Activated CD8-positive, alpha-beta memory T cell treated with anti-CD3 and anti-CD28 coated beads for 48 hours (primary cell): Measurements from ENCODE around the gene UBAC2.

Experiments used
- DNase-seq, 3 experiments: peaks; one replicate each; pipeline ENCODE4 v3.0.0-alpha.2; 2020; ENCODE audit warnings: low read depth in 2 of 3, low spot score in 2 of 3

Gene UBAC2

DNA sequence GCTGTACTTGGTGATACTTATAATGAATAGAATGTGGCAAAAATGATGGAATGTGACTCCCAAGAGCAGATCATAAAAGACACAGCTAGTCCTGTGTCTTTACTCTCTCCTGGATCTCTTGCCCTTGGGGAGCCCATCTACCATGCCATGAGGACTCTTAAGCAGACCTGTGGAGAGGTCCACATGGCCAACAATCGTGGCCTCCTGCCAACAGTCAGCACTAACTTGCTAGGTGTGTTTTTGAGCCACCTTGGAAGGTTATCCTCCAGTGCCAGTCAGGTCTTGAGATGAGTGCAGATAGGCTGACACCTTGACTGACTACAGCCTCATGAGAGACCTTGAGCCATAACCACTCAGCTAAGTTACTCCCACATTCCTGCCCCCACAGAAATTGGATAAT, 128.8 kb downstream of the UBAC2 start:
- DNase-seq: no peak

DNA sequence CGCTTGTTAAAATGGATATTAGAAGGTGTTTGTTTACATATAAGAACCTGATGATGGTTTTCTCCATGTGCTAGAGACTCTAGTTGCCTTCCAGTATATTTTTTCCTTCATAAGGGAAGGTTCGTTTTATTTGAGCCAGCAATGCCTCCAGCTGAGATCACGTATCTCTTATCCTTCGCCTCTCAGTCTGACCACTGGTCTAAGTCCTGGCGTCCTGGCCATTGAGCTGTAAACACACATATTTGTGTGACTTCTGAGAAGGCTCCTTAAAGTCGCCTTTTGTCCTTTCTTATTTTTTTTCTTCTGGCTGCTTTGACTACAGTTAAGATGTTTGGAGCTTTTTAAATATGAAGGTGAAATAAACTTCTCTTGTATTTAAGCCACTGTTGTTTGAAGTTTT, 130.3 kb downstream of the UBAC2 start:
- no peak for DNase-seq

DNA sequence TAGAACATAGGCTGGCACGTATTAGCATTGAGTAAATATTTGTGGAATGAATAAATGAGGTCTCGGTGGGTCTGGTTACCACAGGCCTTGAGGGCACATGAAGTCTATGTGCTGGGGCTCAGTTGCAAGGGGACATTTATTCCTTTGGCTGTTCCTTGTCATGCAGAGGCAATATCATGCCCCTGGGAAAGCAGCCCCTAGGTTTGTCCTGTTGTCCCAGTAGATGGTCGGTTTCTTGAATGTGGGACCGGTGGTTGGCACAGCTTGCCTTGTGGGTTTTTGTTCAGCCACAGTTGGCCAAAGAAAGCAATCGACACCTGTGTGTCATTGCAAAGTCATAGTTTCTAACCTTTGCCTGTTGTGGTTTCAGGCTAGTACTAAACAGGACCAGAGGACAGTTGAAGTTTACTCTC, 131.2 kb downstream of the UBAC2 start:
- no peak for DNase-seq

DNA sequence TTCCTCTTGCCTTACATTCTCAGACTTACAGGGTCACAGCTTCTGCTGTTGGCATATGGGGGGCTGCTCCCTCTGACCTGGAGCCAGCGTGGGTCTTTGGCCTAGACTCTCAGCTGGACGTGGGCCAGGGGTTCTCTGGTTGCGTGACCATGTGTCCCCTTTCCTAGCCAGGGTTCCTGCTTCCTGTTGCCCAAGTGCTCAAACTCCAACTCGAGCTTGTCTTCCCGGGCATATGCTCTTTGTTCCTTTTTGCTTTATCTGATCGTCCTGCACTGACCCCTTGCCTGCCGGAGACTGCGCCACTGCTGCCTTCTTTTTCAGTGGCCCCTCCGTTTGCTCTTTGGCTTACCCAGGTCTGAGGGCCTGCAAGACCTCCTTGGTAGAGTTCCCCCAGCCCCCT, 131.8 kb downstream of the UBAC2 start:
- no peak for DNase-seq

DNA sequence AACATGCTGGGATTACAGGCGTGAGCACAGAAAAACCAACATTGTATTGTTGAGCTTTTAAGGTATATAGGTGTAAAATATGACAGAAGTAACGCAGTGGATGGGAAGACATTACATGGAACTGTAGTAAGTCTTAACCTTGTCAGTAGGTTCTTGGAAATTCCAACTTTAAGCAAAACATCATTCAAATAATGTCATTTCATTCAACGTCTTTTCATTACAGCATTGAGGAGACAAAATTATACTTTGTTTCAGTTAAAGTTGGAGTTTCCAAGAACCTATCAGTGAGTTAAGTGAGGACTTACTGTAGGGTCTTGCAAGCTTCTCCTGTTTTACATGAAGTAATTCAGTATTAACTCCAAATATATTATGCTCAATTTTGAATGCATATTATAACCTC, 133.6 kb downstream of the UBAC2 start:
- DNase-seq: no peak

DNA sequence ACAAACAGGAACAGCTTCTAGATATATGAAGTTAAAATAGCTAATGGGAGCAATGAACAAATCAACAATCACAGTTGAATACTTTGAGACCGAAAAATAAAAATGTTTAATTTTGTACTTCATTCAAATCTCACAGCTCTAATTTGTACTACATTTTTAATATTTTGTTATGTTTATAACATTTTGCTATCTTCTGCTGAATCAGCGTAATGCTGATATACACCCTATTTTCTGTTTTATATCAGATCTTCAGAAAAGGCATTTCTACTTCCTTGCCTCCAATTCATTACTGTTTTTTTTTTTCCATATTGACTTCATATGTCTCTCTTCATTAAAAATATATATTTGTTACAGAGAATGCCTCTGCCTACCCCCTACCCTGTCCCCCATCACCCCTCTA, 134.4 kb downstream of the UBAC2 start:
- no peak for DNase-seq

DNA sequence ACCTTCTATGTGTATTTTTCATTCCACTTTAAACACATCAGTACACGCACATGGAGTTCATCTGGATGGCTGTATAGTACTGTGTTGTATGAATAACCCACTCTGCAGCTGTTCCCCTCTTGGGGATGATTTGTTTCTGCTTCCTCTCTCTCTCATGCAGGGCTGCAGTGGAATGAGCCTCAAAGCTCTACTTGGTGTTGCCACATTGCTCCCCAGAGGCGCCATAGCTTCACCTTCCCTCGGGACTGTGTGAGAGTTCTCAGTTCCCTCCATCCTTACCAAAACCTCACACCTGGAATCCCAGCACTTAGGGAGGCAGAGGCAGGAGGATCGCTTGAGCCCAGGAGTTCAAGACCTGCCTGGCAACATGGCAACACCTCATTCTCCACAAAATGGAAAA, 134.9 kb downstream of the UBAC2 start:
- DNase-seq: no peak

DNA sequence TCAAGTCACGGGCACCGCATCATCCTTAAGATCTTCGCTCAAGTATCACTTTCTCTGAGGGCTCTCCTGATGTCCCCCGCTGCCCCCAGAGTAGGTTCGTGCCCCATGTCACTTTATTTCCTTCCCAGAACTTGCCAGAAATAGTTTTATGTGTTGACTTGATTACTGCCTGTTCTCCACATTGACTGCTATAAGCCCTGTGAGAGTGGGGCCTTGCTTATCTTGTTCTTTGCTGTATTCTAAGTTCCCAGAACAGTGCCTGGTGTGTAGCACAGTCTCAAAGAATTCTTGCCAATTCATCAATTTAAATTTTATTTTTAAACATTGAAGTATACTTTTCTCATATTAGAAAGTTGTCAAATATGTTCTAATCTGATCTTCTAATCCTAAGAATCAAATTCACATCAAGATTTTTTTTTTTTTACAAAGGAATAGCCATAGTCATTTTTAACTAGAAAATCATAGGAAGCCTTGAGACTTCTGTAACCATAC, 138.6 kb downstream of the UBAC2 start:
- no peak for DNase-seq

DNA sequence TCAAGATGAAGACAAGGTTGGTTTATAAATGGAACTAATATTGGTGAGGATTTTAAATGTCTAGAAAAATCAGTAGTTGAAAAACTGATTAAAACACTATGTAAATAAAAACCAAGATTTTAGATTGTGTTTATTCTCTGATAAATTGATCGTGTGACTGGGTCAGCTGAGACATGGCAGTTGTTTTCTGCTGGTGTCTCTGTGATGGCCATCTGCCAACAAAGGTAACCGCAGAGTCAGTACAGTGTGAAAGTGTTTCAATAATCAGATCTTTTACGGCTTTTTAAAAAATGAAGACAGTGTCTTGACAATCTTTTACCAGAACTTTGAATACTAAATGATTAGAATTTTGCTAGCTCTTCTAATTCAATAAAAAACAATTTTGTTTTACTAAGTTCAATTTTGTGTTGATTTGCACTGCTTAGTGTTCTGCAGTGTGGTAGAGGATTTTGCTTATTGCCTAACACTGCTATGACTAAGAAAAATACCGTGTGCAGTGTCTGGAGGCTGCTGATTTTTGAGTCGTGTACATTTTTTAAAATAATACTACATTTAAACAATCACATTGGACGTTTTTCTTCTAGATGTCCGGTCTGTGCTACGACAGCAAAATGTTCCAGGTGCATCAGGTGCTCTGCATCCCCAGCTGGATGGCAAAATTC, 139.2 kb downstream of the UBAC2 start:
- DNase-seq: no peak

DNA sequence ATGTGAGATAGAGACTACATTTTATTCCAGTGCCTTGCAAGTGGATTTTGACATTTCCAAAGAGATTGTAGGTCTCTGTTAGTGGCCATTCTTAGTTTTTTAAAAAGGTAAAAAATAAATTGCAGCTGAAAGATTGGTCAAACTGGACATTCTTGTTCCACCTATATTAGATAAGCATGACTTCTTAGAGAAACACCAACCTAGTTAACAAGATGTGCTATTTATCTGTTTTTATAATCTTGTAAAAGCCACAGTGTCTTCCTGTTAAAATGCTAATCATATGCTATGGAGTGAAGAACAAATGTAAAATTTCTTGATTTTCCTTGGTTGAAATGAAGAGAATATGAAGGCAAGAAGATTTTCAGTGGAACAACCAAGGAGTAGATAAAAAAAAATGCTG, 140.0 kb downstream of the UBAC2 start:
- DNase-seq: no peak

DNA sequence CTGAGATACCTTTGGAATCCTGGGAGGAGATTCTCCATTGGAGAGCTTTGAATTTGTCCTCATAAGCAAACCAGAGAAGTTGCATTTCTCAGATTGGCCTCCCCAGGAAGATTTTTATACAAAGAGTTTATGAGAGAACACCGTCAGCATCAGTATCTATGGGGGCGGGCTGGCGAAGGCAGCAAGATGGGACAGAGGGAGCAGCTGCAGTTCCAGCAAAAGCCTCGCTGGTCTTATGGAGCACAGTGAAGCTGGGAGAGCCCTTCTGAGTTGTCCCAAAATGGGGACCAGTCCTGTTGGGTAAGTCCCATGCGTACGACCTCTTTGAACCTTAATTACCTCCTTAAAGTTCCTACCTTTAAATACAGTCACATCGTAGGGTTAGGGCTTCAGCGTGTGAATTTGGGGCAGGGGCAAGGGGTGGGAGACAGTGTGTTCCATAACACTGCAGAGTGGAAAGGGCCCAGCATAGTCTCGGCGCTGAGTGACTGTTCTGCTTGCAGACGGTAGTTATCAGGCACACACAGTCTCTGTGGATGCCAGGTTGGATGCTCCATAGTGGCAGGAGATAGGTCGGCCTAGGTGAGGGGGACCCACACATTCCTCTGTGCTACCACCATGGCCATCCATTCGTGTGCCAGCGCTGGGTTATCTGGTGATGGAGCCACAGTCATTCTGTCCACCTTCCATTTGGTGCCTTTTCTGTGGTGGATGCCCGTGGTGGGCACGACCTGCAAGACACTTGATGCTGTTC, 141.5 kb downstream of the UBAC2 start:
- no peak for DNase-seq

DNA sequence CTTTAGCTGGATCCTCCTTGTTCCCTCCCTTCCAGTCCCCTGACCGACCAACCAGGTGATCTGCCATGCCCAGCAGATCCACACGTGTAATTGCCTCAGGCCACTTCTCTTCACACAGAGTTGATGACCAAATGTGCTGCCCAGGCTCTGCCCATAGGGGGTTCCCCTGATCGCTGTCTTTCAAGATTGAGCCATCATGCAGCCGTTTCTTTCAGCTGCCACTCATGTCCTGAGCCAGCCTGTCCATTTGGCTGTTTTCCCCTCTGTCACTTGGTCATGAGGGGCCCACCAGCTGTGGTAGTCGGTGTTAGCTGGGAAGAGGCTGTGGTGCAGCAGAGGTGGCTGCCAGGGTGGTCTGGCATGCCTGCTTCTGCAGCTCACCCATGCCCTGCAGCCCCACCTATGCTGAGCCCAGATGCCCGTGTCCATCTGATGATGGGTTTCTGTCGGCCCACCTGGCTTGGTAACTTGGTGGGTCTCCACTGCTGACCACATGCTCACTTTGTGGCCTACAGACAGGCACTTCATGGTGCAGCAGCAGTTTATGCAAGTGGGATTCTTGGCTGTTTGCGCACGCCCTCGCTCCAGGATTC, 142.2 kb downstream of the UBAC2 start:
- DNase-seq: no peak

DNA sequence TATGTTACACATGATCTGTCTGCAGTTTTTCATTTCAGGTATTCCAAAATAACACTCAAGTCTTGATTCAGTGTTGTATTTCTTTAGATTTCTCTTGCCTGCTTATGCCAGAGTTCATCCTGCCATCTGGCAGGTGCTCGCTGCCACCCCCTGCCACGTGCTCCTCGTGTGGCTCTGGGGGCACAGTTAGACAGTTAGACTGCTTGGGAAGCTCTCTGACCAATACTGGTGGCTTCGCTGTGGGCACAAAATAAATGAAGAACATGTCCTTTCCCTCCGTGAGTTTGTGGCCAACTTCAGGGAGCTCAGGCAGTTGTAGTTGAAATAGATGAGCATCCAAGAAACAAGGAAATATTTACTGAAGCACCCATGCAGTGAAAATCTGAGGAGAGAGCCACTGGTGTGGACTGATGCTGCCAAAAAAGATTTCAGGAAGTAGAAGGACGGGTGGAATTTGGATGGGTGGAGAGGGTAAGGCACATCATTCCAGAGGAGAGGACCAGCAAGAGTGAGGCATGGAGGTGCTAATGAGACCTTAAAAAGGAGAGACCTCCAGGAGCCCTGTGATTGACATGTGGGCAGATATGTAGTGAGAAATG, 144.1 kb downstream of the UBAC2 start:
- no peak for DNase-seq

DNA sequence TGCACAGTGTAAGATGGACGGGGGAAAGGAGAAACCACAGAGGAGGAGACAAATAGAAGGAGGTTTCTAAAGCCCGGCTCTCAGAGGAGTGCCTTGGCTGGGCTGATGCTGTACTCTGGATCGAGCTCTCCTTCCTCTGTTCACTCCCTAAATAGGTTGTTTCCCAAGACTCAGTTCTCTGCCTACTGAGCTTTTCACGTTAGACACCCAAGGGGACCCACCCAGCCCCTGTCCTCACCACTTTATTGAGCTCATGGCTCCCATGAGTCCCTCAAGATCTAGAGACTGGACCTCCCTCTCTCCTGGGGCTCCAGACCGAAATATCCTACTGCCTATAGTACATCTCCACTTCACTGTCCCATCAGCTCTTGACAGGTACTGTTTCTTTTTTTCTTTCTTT, 144.7 kb downstream of the UBAC2 start:
- DNase-seq: no peak

DNA sequence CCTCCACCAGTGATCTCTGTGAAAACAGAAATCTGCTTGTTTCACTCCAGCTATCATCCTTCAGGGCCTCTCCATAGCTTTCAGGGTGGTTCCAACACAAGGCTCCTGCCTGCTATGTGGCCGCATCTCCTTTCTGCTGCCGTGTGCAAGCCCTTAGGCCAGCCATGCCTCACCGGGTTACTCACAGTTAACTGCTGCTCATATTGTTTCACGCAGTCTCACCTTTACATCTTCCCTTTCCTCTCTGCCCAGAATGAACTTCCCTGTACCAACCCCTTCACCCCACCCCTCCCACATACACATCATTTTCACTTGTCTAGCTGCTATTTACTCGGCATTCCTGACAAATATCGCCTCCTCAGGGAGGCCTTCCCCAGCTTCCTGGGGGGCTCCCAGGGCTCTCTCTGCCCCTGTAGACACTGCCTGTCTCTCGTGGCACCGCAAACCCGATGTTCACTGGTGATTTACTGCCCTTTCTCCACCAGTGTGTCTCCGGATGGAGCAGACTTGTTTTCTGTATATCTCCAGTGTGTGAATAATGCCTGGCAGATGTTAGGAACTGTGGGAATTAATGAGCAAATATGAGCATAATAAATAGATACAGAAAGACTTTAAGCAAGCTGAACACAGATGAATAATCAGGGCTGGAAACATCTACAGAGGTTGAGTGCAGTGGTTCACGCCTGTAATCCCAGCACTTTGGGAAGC, 145.8 kb downstream of the UBAC2 start:
- DNase-seq: no peak

DNA sequence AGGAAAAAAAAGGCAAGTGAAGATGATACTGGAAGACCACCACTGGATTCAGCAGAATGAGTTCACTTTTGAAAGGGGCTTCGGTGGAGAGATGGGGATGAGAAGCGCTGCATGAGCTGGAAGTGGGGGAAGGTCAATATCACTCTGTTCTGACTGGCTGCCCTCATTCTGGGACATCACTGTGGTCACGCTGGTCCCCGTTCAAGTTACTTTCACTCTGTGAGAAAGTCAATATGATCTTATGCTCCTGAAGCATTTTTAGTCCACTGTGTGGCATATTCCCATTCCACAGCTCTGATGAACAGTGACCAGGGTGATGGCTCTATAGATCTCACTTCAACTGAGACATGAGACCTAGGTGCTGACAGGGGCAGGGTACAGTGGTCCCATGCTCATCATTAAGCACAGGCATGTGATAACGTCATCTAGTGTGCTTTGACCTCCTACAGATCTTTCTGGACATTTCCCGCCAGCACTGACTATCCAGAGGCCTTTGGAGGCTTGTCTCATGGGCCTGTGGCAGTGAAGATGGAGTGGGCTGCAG, 146.8 kb downstream of the UBAC2 start:
- no peak for DNase-seq

DNA sequence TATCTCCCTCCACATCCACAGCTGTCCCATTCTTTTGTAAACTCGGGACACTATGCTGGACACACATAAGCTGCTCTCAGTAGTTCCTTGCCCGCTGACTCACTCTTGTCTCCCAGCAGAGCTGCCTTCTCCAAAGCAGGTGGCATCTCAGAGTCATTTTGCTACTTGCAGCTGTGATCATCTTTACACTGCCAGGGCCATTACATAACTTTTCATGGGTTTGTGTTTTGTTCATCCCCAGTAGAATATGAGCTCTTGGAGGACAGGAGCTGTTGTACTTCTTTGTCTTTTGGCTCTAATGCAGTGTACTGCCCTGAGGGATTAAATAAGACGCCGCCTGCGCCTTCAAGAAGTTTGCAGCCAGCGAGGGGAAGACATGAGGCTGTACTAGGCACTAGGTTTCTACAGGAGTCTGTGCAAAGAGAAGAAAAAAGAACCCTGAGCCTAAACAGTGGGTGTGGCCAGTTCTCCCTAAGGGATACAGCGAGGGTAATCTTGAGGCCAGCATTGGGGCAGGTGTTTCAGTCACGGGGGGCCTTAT, 147.3 kb downstream of the UBAC2 start:
- DNase-seq: no peak

DNA sequence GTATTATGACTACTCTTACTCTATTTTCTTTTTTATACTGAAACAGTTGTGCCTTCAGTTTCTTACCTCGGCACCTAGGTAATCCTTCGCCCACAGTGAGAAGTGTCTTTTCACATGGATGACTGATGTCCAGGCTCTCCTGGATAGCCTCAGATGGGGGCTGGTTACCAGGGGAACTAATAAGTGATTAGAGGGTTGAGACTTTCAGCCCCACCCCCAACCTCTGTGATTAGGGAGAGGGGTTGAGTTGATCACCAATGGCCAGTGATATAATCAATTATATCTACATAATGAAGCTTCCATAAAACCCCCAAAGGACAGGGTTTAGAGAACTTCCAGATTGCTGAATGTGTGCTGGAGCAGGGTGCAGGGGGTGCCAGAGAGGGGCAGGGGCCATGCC, 149.5 kb downstream of the UBAC2 start:
- DNase-seq: no peak

DNA sequence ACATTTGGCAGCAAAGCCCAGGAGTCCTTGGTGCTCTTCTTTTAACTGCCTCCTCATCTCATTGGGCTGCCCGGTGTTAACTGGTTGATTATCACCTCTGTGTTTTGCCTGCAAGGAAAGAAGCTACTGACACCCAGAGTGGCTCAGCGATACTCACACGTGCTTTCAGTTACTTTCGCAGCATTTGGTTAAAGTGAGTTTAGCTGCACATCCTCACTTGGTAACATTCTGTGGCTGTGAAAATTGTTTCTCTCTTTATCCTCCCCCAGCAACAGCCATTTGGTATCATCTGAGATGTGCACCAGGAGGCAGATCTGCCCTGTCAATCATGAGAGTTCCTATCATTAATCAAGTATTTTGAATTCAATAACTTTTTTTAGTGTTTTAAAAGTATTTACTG, 151.1 kb downstream of the UBAC2 start:
- DNase-seq: no peak

DNA sequence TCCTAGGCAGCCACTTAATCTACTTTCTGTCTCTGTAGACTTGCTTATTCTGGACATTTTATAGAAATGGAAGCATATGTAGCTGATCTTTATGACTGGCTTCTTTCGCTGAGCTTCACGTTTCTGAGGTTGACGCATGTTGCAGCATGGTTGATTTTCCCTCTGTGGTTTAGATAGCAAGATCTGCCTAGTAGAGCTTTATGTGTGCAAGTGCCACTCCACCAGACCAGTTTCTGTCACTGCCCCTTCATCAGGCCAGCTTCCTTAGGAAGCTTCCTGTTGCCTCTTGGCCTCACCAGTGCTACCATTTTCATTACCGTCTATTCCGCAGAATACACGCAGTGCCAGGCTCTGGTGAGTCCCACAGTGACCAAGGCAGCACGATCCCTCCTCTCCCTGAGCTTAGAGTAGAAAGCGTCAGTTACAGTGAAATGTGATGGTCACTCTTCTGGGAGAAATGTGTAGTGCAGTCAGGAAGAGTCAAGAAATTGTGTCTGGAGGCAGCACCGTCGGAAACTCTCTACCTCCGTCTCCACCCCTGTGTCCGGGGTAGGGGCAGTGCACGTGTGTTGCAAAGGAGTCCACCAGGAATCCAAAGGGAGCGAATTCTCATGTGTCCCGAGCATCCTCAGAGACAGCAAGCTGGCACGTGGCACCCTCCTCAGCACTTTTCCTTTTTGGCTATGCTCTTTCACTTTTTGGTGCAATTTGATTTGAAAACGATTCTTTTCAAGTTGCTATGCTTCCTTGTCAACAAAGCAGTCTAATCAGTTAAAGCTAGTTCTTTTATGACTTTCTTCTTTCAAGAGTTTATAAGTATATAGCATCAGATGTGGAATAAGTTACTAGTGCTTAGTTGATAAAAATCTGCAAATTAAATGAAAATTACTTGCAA, 151.9 kb downstream of the UBAC2 start:
- no peak for DNase-seq
